ENCODE measurements around the gene ASGR1.

- no peak for TF ChIP-seq TAF1 (conservative IDR thresholded peaks at IDR 0.05)
- TF ChIP-seq, protein P1, sequence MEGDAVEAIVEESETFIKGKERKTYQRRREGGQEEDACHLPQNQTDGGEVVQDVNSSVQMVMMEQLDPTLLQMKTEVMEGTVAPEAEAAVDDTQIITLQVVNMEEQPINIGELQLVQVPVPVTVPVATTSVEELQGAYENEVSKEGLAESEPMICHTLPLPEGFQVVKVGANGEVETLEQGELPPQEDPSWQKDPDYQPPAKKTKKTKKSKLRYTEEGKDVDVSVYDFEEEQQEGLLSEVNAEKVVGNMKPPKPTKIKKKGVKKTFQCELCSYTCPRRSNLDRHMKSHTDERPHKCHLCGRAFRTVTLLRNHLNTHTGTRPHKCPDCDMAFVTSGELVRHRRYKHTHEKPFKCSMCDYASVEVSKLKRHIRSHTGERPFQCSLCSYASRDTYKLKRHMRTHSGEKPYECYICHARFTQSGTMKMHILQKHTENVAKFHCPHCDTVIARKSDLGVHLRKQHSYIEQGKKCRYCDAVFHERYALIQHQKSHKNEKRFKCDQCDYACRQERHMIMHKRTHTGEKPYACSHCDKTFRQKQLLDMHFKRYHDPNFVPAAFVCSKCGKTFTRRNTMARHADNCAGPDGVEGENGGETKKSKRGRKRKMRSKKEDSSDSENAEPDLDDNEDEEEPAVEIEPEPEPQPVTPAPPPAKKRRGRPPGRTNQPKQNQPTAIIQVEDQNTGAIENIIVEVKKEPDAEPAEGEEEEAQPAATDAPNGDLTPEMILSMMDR (IDR thresholded peaks at IDR 0.05; ENCODE audit: low read depth, low read length, missing input control) = no peak
- TF ChIP-seq MAX (IDR thresholded peaks at IDR 0.05) = no peak
- no peak for TF ChIP-seq RXRA (IDR thresholded peaks at IDR 0.05)
- TF ChIP-seq, protein P2, sequence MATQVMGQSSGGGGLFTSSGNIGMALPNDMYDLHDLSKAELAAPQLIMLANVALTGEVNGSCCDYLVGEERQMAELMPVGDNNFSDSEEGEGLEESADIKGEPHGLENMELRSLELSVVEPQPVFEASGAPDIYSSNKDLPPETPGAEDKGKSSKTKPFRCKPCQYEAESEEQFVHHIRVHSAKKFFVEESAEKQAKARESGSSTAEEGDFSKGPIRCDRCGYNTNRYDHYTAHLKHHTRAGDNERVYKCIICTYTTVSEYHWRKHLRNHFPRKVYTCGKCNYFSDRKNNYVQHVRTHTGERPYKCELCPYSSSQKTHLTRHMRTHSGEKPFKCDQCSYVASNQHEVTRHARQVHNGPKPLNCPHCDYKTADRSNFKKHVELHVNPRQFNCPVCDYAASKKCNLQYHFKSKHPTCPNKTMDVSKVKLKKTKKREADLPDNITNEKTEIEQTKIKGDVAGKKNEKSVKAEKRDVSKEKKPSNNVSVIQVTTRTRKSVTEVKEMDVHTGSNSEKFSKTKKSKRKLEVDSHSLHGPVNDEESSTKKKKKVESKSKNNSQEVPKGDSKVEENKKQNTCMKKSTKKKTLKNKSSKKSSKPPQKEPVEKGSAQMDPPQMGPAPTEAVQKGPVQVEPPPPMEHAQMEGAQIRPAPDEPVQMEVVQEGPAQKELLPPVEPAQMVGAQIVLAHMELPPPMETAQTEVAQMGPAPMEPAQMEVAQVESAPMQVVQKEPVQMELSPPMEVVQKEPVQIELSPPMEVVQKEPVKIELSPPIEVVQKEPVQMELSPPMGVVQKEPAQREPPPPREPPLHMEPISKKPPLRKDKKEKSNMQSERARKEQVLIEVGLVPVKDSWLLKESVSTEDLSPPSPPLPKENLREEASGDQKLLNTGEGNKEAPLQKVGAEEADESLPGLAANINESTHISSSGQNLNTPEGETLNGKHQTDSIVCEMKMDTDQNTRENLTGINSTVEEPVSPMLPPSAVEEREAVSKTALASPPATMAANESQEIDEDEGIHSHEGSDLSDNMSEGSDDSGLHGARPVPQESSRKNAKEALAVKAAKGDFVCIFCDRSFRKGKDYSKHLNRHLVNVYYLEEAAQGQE (IDR thresholded peaks at IDR 0.05) = no peak
- TF ChIP-seq ATF3 (IDR thresholded peaks at IDR 0.05) = no peak
- TF ChIP-seq JUND (IDR thresholded peaks at IDR 0.05) = no peak
- TF ChIP-seq GABPA (IDR thresholded peaks at IDR 0.05 in 1 of 2, conservative IDR thresholded peaks at IDR 0.05 in 1 of 2) = no peak
- no peak for TF ChIP-seq RAD21 (IDR thresholded peaks at IDR 0.05)
- no peak for TF ChIP-seq YY1 (IDR thresholded peaks at IDR 0.05)
- no peak for TF ChIP-seq HNF4G (IDR thresholded peaks at IDR 0.05)
Observed at GRCh38 chr17:7184647-7185046, 5.5 kb upstream of the ASGR1 start.
